NB4 (cell line): ENCODE measurements around the gene PC.

Source experiments
- DNase-seq: peaks from one replicate; pipeline ENCODE4 v3.0.0; 2010; ENCODE audit warnings: low read depth
- H3K4me3 ChIP-seq: one replicate; pipeline ENCODE4 v1.5.1; 2011; ENCODE audit warnings: mild to moderate bottlenecking, low read depth, low read length, moderate library complexity
- MYC ChIP-seq: IDR thresholded peaks from 2 replicates; pipeline ENCODE4 v1.6.1; 2011; ENCODE audit warnings: low read depth, low read length
- POLR2A ChIP-seq: IDR thresholded peaks from 2 replicates; pipeline ENCODE4 v1.6.1; 2011; ENCODE audit warnings: mild to moderate bottlenecking; ENCODE audit not compliant: insufficient read length; ENCODE audit errors: extremely low read depth
- TF ChIP-seq, protein P1 (sequence below): IDR thresholded peaks from 2 replicates; pipeline ENCODE4 v1.6.1; 2011; ENCODE audit warnings: low read depth, low read length
- TF ChIP-seq, protein P2 (sequence below): IDR thresholded peaks from one replicate; pipeline ENCODE4 v1.5.1; 2012; ENCODE audit warnings: low read depth, low read length

Gene PC

DNA sequence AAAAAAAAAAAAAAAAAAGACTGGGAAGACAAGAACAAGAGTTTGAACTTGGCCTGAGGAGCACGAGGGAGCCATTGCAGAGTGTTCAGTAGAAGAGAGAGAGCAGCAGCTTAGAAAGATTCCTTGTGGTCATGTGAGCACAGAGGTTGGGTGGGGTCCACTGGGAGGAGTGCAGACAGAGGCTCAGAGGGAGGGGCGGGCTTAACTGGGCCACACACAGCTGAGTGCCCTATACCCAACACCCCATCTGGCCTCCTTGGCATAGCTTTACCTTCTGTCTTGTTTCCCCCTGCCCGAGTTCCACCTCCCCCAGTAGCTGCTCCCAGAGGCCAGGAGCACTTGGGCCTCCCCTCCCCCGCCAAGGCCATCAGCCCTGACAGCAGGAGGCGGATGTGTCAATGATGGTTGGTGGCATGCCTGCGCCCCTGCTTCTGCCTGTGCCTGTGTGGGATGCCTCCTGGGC lies 29.0 kb upstream of the PC start:
- no peak overlapping the region for H3K4me3 ChIP-seq
- TF ChIP-seq MYC = no peak
- TF ChIP-seq, protein P1, sequence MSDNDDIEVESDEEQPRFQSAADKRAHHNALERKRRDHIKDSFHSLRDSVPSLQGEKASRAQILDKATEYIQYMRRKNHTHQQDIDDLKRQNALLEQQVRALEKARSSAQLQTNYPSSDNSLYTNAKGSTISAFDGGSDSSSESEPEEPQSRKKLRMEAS = no peak
- TF ChIP-seq, protein P2, sequence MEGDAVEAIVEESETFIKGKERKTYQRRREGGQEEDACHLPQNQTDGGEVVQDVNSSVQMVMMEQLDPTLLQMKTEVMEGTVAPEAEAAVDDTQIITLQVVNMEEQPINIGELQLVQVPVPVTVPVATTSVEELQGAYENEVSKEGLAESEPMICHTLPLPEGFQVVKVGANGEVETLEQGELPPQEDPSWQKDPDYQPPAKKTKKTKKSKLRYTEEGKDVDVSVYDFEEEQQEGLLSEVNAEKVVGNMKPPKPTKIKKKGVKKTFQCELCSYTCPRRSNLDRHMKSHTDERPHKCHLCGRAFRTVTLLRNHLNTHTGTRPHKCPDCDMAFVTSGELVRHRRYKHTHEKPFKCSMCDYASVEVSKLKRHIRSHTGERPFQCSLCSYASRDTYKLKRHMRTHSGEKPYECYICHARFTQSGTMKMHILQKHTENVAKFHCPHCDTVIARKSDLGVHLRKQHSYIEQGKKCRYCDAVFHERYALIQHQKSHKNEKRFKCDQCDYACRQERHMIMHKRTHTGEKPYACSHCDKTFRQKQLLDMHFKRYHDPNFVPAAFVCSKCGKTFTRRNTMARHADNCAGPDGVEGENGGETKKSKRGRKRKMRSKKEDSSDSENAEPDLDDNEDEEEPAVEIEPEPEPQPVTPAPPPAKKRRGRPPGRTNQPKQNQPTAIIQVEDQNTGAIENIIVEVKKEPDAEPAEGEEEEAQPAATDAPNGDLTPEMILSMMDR = no peak
- no peak for TF ChIP-seq POLR2A
- DNase-seq = peak; percentile 31

GRCh38 chr11:66986178-66986545 lies 28.0 kb upstream of the PC start:
- TF ChIP-seq, protein P2 = no peak
- no peak for TF ChIP-seq MYC
- TF ChIP-seq, protein P1 = no peak
- TF ChIP-seq POLR2A = no peak
- DNase-seq = no peak
- no peak overlapping the region for H3K4me3 ChIP-seq

DNA sequence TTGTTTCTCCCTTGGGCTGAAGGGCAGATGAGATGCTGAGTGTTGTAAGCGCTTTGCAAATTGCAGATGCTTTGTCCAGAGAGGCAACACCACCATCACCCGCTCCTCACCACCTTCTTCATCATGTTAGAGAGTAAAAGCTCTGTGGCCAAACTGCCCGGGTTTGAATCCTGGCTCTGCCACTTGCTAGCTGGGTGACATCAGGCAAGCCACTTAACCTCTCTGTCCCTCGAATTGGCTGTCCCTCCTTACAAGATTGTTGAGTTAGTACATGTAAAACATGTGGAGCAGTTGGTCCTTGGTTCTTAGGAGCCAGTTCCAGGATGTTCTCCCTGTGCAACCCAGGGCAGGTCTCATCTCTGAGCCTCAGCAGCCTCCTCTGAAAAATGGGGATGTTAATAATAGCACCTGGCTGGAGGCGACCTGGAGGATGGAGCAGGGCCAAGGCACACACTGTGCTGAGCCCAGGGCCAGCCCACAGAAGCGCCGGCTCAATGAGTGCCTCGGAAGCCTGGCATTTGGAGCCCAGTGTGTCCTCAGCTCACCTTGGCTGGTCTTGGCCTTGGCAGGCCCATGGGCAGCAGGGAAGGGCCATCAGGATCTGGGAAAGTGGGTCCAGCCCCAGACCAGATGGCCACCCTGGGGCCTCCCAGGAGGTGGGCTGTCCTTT lies 27.5 kb upstream of the PC start:
- DNase-seq = no peak
- TF ChIP-seq, protein P1 = no peak
- TF ChIP-seq POLR2A = no peak
- TF ChIP-seq MYC = no peak
- TF ChIP-seq, protein P2 = no peak
- no peak overlapping the region for H3K4me3 ChIP-seq

DNA sequence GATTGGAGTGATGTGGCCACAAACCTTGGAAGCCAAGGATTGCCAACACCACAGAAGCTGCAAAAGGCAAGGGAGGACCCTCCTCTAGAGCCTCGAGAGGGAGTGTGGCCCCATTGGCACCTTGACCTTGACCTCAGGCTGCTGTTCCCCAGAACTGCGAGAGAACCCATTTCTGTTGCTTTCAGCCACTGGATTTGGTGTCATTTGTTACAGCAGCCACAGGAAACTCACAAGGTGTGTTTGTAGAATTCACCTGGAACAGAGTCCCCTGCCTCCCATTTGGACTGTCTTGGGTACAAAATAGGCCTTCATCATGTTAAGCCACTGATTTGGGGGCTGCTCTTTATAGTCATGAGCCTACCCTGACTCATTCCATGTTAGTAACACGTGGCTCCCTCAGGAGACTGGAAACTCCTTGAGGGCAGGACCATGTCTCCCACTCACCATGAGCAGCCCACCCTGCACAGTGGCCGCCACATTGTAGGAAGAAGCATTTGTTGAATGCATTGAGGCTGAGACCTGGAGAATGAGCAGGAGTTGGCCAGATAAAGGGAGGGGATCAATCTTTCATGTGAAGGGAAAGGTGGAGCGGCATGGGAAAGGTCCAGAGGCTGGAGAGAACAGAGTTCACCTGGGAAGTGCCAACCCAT lies 25.2 kb upstream of the PC start:
- H3K4me3 ChIP-seq = no peak overlapping the region
- TF ChIP-seq, protein P1 = no peak
- TF ChIP-seq MYC (no peak), POLR2A (no peak)
- TF ChIP-seq, protein P2 = no peak
- DNase-seq = no peak

GRCh38 chr11:66981976-66982578 lies 23.9 kb upstream of the PC start:
- no peak overlapping the region for H3K4me3 ChIP-seq
- DNase-seq = peak; percentile 80
- TF ChIP-seq, protein P1 = peak; percentile 41
- no peak for TF ChIP-seq POLR2A
- TF ChIP-seq, protein P2 = no peak
- TF ChIP-seq MYC = peak; percentile 31
